PC-3 (cell line): ENCODE data around the gene FAM131A. TPM values are rescaled to one million over a fixed set of nuclear protein-coding genes. Genes with fewer than 3 reads are reported as not detected.

Experiments used
- ATAC-seq: fragments of 200-7000 bp; cut with Tn5 transposase; 2 replicates; pipeline ENCODE4 v1.9.1; 2020; ENCODE audit warnings: mild to moderate bottlenecking, moderate library complexity
- BruUV-seq: library from RNA; stranded (reverse); fragments of 400-500 nt; replicated peaks from 2 replicates; lab custom pipeline; 2021; lab: Mats Ljungman, UMichigan
- CTCF ChIA-PET: fragments of 300-600 bp; sonication (Branson Sonifier 250); formaldehyde crosslinking; loops from one replicate; lab custom pipeline; 2022; ENCODE audit warnings: antibody characterized with exemption; lab: Charles Lee
- POLR2A ChIA-PET: fragments of 300-600 bp; sonication (Branson Sonifier 250); formaldehyde crosslinking; loops from one replicate; lab custom pipeline; 2022; ENCODE audit warnings: antibody characterized with exemption; ENCODE audit not compliant: unreplicated experiment; lab: Charles Lee
- DNase-seq: peaks from one replicate; pipeline ENCODE4 v3.0.0-alpha.2; 2015
- H2AFZ ChIP-seq: fragments of 300-600 bp; sonication (generic); 2 replicates; pipeline ENCODE4 v1.6.0; 2016; ENCODE audit warnings: antibody characterized with exemption, low read length
- H3F3A ChIP-seq: fragments of 300-600 bp; sonication (generic); one replicate; pipeline ENCODE4 v1.6.0; 2017; ENCODE audit warnings: antibody characterized with exemption, low read length, control low read depth, mild to moderate bottlenecking; ENCODE audit not compliant: unreplicated experiment
- H3K27ac ChIP-seq: fragments of 300-600 bp; sonication (generic); 2 replicates; pipeline ENCODE4 v1.5.1; 2016; ENCODE audit warnings: mild to moderate bottlenecking, low read length
- H3K27me3 ChIP-seq: fragments of 300-600 bp; sonication (generic); 2 replicates; pipeline ENCODE4 v1.6.1; 2016; ENCODE audit warnings: low read length, mixed read lengths
- H3K36me3 ChIP-seq: fragments of 300-600 bp; sonication (generic); 2 replicates; pipeline ENCODE4 v1.6.1; 2016; ENCODE audit warnings: low read depth, mixed run types, low read length, mixed read lengths
- H3K4me1 ChIP-seq: fragments of 300-600 bp; sonication (generic); 2 replicates; pipeline ENCODE4 v1.5.1; 2016; ENCODE audit warnings: low read length; ENCODE audit not compliant: insufficient read depth
- H3K4me2 ChIP-seq: fragments of 300-600 bp; sonication (generic); 2 replicates; pipeline ENCODE4 v1.6.0; 2016; ENCODE audit warnings: low read length
- H3K4me3 ChIP-seq: fragments of 300-600 bp; sonication (generic); 2 replicates; pipeline ENCODE4 v1.5.1; 2016; ENCODE audit warnings: mild to moderate bottlenecking, low read length, mixed read lengths
- H3K79me2 ChIP-seq: fragments of 300-600 bp; sonication (generic); 2 replicates; pipeline ENCODE4 v1.6.1; 2017; ENCODE audit warnings: low read length, mixed read lengths
- H3K9ac ChIP-seq: fragments of 300-600 bp; sonication (generic); 2 replicates; pipeline ENCODE4 v1.6.0; 2016; ENCODE audit warnings: mild to moderate bottlenecking, low read length
- H3K9me2 ChIP-seq: fragments of 300-600 bp; sonication (generic); replicated peaks from 2 replicates; pipeline ENCODE4 v1.6.1; 2016; ENCODE audit warnings: mixed run types, low read length, mixed read lengths
- H3K9me3 ChIP-seq: fragments of 300-600 bp; sonication (generic); 2 replicates; pipeline ENCODE4 v1.6.1; 2016; ENCODE audit warnings: low read length, mixed read lengths
- H4K20me1 ChIP-seq: fragments of 300-600 bp; sonication (generic); 2 replicates; pipeline ENCODE4 v1.6.1; 2016; ENCODE audit warnings: low read length, mixed read lengths
- EZH2 ChIP-seq: fragments of 300-600 bp; sonication (generic); IDR thresholded peaks from one replicate; pipeline ENCODE4 v1.6.1; 2017; ENCODE audit warnings: antibody characterized with exemption, mild to moderate bottlenecking, low read length; ENCODE audit not compliant: unreplicated experiment
- EZH2phosphoT487 ChIP-seq: fragments of 300-600 bp; sonication (generic); IDR thresholded peaks from 2 replicates; pipeline ENCODE4 v1.6.1; 2018; ENCODE audit warnings: mild to moderate bottlenecking, antibody characterized with exemption, low read length, borderline replicate concordance
- intact Hi-C: fragments of 100-400 bp; cut with micrococcal nuclease; formaldehyde crosslinking; loops from 2 replicates; pipeline ENCODE4 v1.9.0; 2023
- total RNA-seq: library from RNA; depleted of rRNA; stranded (reverse); fragments of >200 nt; gene quantifications from 2 replicates; pipeline ENCODE4 v1.2.3, GENCODE V29; 2014
- TF ChIP-seq, protein P1 (sequence below): fragments of 300-600 bp; sonication (generic); conservative IDR thresholded peaks from 2 replicates; pipeline ENCODE4 v1.5.1; 2017; ENCODE audit warnings: antibody characterized with exemption, low read depth, mild to moderate bottlenecking, low read length

FAM131A gene
- total RNA-seq, 1 experiment from 2014 or later = 21.9 TPM

- H3K9me2 ChIP-seq = no peaks in the 10 kb centered on the region
- no peak overlapping the region for H3K27ac ChIP-seq
- no peaks in the 10 kb centered on the region for H3K36me3 ChIP-seq
- peaks cover 15% of the 10 kb centered on the region for H3K79me2 ChIP-seq
- H4K20me1 ChIP-seq = no peaks in the 10 kb centered on the region
- BruUV-seq = no TSS peak
- DNase-seq (peak; percentile 25), ATAC-seq (no peak)
- ChIA-PET CTCF (no interaction called here), POLR2A (interaction anchor here (0.6 kb wide), 1 partner anchor 22 kb away, joined by 8 read pairs; no protein-coding TSS in a partner anchor)
- H3F3A ChIP-seq = no peaks in the 10 kb centered on the region
- H3K9me3 ChIP-seq = no peaks in the 10 kb centered on the region
- no peak overlapping the region for H2AFZ ChIP-seq
- H3K4me3 ChIP-seq = no peak overlapping the region
- no peaks in the 10 kb centered on the region for H3K27me3 ChIP-seq
- TF ChIP-seq, protein P1, sequence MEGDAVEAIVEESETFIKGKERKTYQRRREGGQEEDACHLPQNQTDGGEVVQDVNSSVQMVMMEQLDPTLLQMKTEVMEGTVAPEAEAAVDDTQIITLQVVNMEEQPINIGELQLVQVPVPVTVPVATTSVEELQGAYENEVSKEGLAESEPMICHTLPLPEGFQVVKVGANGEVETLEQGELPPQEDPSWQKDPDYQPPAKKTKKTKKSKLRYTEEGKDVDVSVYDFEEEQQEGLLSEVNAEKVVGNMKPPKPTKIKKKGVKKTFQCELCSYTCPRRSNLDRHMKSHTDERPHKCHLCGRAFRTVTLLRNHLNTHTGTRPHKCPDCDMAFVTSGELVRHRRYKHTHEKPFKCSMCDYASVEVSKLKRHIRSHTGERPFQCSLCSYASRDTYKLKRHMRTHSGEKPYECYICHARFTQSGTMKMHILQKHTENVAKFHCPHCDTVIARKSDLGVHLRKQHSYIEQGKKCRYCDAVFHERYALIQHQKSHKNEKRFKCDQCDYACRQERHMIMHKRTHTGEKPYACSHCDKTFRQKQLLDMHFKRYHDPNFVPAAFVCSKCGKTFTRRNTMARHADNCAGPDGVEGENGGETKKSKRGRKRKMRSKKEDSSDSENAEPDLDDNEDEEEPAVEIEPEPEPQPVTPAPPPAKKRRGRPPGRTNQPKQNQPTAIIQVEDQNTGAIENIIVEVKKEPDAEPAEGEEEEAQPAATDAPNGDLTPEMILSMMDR = no peak
- TF ChIP-seq EZH2phosphoT487 (no peak), EZH2 (no peak)
- no peak overlapping the region for H3K4me2 ChIP-seq
- H3K4me1 ChIP-seq = peaks cover 11% of the 10 kb centered on the region
- intact Hi-C loops = no loop called here
- no peak overlapping the region for H3K9ac ChIP-seq
Observed at GRCh38 chr3:184341925-184342324, 4.5 kb downstream of the FAM131A start.

GRCh38 chr3:184343200-184343876, 5.9 kb downstream of the FAM131A start:
- ATAC-seq (no peak), DNase-seq (no peak)
- Histone ChIP-seq H3K4me3 (no peak overlapping the region), H3K9me3 (no peaks in the 10 kb centered on the region), H3K27ac (no peak overlapping the region), H3K36me3 (no peaks in the 10 kb centered on the region), H3F3A (no peaks in the 10 kb centered on the region), H4K20me1 (no peaks in the 10 kb centered on the region), H3K9me2 (no peaks in the 10 kb centered on the region), H3K27me3 (no peaks in the 10 kb centered on the region), H3K4me2 (no peak overlapping the region), H3K4me1 (peaks cover 3% of the 10 kb centered on the region; the same call in 1 of the 2 replicates), H3K79me2 (peaks cover 1% of the 10 kb centered on the region; the same call in 1 of the 2 replicates), H2AFZ (no peak overlapping the region), H3K9ac (no peak overlapping the region)
- TF ChIP-seq EZH2phosphoT487 (no peak), EZH2 (no peak)
- TF ChIP-seq, protein P1 = no peak
- CTCF ChIA-PET = no interaction called here
- POLR2A ChIA-PET = no interaction called here
- intact Hi-C loops = no loop called here
- BruUV-seq = no TSS peak
